GM21381 (cell line): ENCODE measurements around the gene TLE2.

Experiments
- ATAC-seq: cut with Tn5 transposase; IDR thresholded peaks from one replicate; pipeline ENCODE4 v1.9.1; 2021; ENCODE audit warnings: mild to moderate bottlenecking, moderate library complexity; ENCODE audit not compliant: unreplicated experiment

Gene TLE2

GRCh38 chr19:2963122-2963521, 66.0 kb downstream of the TLE2 start:
- no peak for ATAC-seq

GRCh38 chr19:2962018-2962670, 66.9 kb downstream of the TLE2 start:
- no peak for ATAC-seq

- no peak for ATAC-seq
Observed at GRCh38 chr19:2960120-2960519, 69.0 kb downstream of the TLE2 start.

GRCh38 chr19:2957160-2957559, 71.9 kb downstream of the TLE2 start:
- no peak for ATAC-seq

GRCh38 chr19:2952953-2953481, 76.1 kb downstream of the TLE2 start:
- ATAC-seq = no peak

- ATAC-seq = peak; percentile 93
Observed at GRCh38 chr19:2950286-2951124, 78.6 kb downstream of the TLE2 start.

GRCh38 chr19:2949939-2950285, 79.2 kb downstream of the TLE2 start:
- ATAC-seq = no peak
